HG02981 (cell line): ENCODE results near the gene MLLT1.
"Not testable (repeated sequence)": the region's sequence is repeated elsewhere in the genome, so short reads cannot be mapped to it uniquely, and the experiment has no call there.

Experiments
- ATAC-seq: cut with Tn5 transposase; IDR thresholded peaks from one replicate; pipeline ENCODE4 v1.9.1; 2021; ENCODE audit warnings: mild to moderate bottlenecking, moderate library complexity; ENCODE audit not compliant: unreplicated experiment

MLLT1 gene

DNA sequence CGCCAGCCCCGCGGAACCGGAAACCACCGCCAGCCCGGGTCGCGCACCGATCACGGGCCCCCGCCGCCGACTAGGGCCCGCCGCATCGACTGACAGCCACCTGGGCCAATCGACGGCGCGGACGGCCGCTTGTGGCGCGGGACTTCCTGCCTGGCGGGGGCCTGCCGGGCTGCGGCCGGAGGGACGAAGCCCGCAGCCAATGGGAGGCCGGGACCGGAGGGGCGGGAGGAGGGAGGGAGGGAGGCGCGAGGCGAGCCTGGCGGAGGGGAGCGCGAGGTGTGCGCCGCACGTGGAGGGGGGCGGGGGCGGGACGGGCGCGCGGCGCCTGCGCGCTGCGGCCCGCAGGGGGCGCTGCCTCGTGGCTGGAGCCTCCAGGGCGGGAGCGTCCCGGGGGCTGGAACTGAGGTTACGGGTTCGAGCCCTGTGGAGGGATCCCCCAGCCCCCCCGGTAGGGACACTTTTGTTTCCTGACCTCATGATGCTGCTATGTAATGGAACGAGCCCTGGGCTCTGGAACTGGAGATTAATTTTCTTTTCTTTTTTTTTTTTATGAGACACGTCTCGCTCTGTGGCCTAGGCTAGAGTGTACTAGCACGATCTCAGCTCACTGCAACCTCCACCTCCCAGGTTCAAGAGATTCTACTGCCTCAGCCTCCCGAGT, at the start of gene MLLT1:
Gene MLLT1 (minus strand): TSS at position 45 of the 661 bp plus-strand sequence. CDS start 191 bp downstream, outside the sequence.
- ATAC-seq: peak; percentile 87

GRCh38 chr19:6326815-6327214, 47.0 kb upstream of the MLLT1 start:
- ATAC-seq: no peak

DNA sequence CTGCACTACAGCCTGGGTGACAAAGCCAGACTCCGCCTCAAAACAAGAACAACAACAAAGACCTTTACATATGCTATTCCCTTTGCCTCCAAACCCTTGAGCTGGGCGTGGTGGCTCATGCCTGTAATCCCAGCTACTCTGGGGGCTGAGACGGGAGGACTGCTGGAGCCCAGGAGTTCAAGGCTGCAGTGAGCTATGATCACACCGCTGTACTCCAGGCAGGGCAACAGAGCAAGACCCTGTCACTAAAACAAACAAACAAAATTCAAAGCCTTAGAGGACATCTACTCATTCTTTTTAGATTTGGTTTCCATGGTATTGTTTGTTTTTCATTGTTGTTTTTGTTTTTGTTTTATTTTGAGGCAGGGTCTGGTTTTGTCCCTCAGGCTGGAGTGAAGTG, 45.8 kb upstream of the MLLT1 start:
- ATAC-seq: no peak

DNA sequence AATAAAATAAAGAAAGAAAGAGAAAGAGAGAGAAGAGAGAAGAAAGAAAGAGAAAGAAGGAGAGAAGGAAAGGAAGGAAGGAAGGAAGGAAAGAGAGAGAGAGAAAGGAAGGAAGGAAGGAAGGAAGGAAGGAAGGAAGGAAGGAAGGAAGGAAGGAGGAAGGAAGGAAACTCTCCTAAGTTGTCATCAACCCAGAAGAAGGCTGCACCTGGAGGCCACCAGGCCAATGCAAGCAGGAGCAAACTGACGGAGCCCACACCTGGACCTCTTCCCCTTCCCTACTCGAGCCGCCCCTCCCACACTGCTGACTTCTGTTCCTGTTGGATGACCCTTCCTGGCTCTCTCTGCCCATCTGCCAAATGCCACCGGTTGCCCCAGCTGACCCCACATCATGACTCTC, 45.0 kb upstream of the MLLT1 start:
- no peak for ATAC-seq

DNA sequence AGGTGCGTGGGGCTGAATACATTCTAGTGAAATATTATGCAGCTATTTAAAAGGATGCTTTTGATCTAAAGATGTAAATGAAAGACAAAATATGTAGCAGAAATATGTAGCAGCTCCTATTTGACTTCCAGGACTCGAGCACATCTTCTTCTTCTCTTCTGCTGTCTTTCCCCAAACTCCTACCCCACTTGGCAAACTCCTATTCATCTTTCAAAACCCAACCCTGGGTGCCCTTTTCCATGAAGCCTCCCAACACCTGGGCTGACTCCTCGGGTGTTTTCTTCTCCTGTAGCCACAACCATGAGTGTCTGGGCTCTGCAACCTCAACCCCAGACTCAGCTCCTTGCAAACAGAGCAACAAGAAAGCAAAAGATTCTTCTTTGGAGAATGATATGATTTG, 42.5 kb upstream of the MLLT1 start:
- no peak for ATAC-seq

- ATAC-seq: no peak
Measured at GRCh38 chr19:6319376-6319775, 39.6 kb upstream of the MLLT1 start.

GRCh38 chr19:6318772-6319171, 39.0 kb upstream of the MLLT1 start:
- ATAC-seq: no peak

DNA sequence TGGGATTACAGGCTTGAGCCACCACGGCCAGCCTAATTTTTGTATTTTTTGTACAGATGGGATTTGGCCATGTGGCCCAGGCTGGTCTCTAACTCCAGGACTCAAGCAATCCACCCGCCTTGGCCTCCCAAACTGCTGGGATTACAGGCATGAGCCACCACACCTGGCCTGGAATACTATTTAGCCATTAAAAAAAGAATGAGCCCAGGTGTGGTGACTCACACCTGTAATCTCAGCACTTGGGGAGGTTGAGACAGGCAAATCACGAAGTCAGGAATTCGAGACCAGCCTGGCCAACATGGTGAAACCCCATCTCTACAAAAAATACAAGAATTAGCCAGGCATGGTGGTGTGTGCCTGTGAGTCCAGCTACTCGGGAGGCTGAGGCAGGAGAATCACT, 35.9 kb upstream of the MLLT1 start:
- not testable (repeated sequence) for ATAC-seq

DNA sequence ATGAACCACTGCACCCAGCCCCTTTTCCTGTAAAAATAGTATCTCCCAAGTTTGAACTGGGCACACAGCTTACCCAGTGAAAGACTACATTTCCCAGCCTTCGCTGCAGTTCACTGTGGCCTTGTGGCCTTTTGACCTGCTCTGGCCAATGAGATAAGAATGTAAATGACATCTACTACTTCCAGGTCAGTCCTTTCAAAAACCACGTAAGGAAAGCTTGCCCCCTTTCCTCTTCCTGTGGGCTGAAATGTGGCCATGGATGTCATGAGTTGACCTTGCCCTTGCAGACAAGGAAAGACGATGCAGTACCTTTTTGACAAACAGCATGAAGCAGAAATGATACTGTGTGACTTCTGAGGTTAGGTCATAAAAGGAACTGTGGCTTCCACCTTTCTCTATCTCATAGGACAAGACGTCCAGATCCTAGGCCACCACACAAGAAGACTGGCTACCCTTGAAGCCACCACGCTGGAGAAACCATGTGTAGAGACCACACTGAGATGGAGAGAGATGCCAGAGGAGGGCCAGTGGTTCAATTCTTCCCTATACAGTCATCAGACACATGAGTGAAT, 33.7 kb upstream of the MLLT1 start:
- ATAC-seq: no peak

- ATAC-seq: no peak
Measured at GRCh38 chr19:6312018-6312417, 32.2 kb upstream of the MLLT1 start.

DNA sequence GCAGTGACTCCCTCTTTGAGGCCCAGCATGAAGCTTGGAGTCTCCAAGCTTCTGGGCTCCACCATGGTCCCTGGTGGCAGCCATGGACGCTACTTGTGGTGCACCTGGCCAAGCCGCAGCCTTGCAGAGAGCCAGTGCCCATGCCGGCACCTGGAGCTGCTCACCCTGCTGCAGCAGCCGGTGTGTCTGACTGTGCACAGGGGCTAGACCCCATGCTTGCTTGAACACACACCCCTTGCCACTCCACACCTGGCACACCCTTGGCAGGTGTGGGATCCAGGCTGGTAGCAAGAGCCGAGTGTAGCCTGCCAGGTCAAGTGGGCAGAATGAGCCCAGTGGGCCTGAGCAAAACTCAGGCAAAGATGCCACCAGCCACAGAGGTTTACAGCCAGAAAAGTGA, 18.6 kb upstream of the MLLT1 start:
- no peak for ATAC-seq

GRCh38 chr19:6297202-6297601, 17.4 kb upstream of the MLLT1 start:
- no peak for ATAC-seq

- no peak for ATAC-seq
Measured at GRCh38 chr19:6292006-6292405, 12.2 kb upstream of the MLLT1 start.

DNA sequence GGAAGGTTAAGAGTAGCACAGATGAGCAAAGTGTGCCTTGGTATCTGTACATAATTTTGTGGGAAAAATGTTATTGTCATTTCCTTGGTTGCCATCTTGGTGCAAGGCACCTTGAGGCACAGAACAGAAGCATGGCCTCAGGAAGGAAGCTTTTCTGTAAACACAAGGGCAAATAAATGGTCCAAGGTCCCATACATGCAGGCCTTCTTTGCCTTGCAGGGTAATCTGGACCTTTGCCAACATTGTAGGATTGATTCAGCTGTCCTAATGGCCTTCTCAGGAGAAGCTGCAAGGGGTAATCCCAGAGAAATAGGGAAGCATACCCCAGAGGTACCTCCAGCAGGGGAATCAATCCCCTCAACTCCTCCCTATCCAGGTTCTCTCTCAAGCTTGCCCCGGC, 9.0 kb upstream of the MLLT1 start:
- ATAC-seq: no peak

GRCh38 chr19:6287269-6287885, 7.6 kb upstream of the MLLT1 start:
- ATAC-seq: no peak

DNA sequence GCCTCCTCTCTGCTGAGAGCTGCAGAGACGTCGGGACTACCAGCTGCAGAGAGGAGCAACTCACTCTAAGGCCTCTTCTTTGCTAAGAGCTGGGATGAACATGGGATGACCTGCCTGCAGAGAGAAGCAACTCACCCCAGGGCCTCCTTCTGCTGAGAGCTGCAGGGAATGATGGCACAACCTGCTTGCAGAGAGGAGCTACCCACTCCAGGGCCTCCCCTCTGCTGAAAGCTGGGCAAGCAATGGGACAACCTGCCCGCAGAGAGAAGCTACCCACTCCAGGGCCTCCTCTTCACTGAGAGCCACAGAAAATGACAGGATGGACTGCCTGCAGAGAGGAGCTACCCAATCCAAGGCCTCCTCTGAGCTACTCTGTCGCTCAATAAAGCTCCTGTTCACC, 6.9 kb upstream of the MLLT1 start:
- no peak for ATAC-seq

DNA sequence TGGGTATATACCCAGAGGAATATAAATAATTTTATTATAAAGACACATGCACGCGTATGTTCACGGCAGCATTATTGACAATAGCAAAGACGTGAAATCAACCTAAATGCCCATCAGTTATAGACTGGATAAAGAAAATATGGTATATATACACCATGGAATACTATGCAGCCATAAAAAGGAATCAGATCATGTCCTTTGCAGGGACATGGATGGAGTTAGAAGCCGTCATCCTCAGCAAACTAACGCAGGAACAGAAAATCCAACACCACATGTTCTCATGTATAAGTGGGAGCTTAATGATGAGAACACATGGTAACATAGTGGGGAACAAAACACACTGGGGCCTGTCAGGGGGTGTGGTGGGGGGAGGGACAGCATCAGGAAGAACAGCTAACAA, 2.6 kb upstream of the MLLT1 start:
- not testable (repeated sequence) for ATAC-seq

- peak; percentile 19 for ATAC-seq
Measured at GRCh38 chr19:6279620-6279930, 200 bp downstream of the MLLT1 start.

GRCh38 chr19:6278740-6279619, 795 bp downstream of the MLLT1 start:
- ATAC-seq: no peak

DNA sequence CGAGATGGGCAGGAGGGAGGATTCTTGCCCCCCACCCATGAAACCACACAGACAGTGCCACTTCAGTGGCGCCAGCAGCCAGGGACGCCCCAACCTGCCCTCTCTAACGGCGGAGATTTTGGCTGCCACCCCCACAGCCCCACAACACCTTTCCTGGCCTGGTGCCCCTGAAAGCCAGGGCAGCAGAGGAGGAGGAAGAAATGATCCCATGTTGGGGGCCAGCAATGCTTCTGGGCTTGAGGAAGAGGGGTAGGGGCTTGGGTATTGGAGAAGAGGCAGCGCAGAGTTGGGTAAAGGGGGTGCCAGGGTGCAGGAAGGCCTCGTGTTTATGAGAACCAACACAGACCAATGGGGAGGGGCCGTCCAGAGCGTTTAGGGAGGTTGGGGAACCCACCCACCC, 1.7 kb downstream of the MLLT1 start:
- ATAC-seq: no peak

GRCh38 chr19:6276447-6276846, 3.3 kb downstream of the MLLT1 start:
- ATAC-seq: no peak
